Trophoblast cell (in vitro differentiated cells and primary cell): ENCODE results near the gene ZNF189.

Experiments used
- DNase-seq, 2 donors: peaks; one replicate each; pipeline ENCODE4 v3.0.0-alpha.2; 2016
- H2AFZ ChIP-seq: 2 replicates; pipeline ENCODE4 v1.6.1; 2013; ENCODE audit warnings: low read length, moderate library complexity, mild to moderate bottlenecking; ENCODE audit not compliant: insufficient read depth, poor library complexity
- H2AK5ac ChIP-seq: 2 replicates; pipeline ENCODE4 v1.6.1; 2013; ENCODE audit warnings: mild to moderate bottlenecking, low read length
- H2BK120ac ChIP-seq: 2 replicates; pipeline ENCODE4 v1.6.1; 2013; ENCODE audit warnings: low read length, mild to moderate bottlenecking, moderate library complexity; ENCODE audit not compliant: insufficient read depth, poor library complexity
- H2BK12ac ChIP-seq: 2 replicates; pipeline ENCODE4 v1.6.1; 2013; ENCODE audit warnings: mild to moderate bottlenecking, low read length, moderate library complexity
- H2BK5ac ChIP-seq: 2 replicates; pipeline ENCODE4 v1.6.1; 2013; ENCODE audit warnings: low read length, low read depth, moderate library complexity, mild to moderate bottlenecking; ENCODE audit not compliant: poor library complexity
- H3K14ac ChIP-seq: 2 replicates; pipeline ENCODE4 v1.6.1; 2013; ENCODE audit warnings: mild to moderate bottlenecking, low read length
- H3K18ac ChIP-seq: 2 replicates; pipeline ENCODE4 v1.6.1; 2013; ENCODE audit warnings: mild to moderate bottlenecking, low read length
- H3K23ac ChIP-seq: 2 replicates; pipeline ENCODE4 v1.6.1; 2013; ENCODE audit warnings: low read length
- H3K27ac ChIP-seq: 2 replicates; pipeline ENCODE4 v1.5.1; 2013; ENCODE audit warnings: low read depth, mild to moderate bottlenecking, inconsistent platforms, low read length, moderate library complexity
- H3K27me3 ChIP-seq: 2 replicates; pipeline ENCODE4 v1.6.1; 2013; ENCODE audit warnings: inconsistent platforms, mild to moderate bottlenecking, low read length, moderate library complexity; ENCODE audit not compliant: insufficient read depth
- H3K36me3 ChIP-seq, 2 experiments: 1 replicate in 1 of 2; 2 replicates in 1 of 2; pipeline ENCODE4 v1.6.1; 2013; ENCODE audit warnings: low read length in 2 of 2, mild to moderate bottlenecking in 2 of 2, moderate library complexity in 1 of 2; ENCODE audit not compliant: insufficient read depth in 2 of 2, control insufficient read depth in 1 of 2
- H3K4ac ChIP-seq: 2 replicates; pipeline ENCODE4 v1.6.1; 2013; ENCODE audit warnings: low read depth, mild to moderate bottlenecking, low read length, moderate library complexity
- H3K4me1 ChIP-seq, 2 experiments: 1 replicate in 1 of 2; 2 replicates in 1 of 2; pipeline ENCODE4 v1.6.1; 2013; ENCODE audit warnings: low read length in 2 of 2, mild to moderate bottlenecking in 2 of 2, moderate library complexity in 1 of 2; ENCODE audit not compliant: insufficient read depth in 2 of 2, control insufficient read depth in 1 of 2
- H3K4me2 ChIP-seq: 2 replicates; pipeline ENCODE4 v1.6.1; 2013; ENCODE audit warnings: inconsistent platforms, mild to moderate bottlenecking, low read length, moderate library complexity
- H3K4me3 ChIP-seq: 2 replicates; pipeline ENCODE4 v1.5.1; 2013; ENCODE audit warnings: mild to moderate bottlenecking, low read depth, low read length, inconsistent platforms
- H3K79me1 ChIP-seq: one replicate; pipeline ENCODE4 v1.6.1; 2013; ENCODE audit warnings: low read length
- H3K79me2 ChIP-seq: 2 replicates; pipeline ENCODE4 v1.6.1; 2013; ENCODE audit warnings: low read length, mild to moderate bottlenecking; ENCODE audit not compliant: control insufficient read depth, insufficient read depth, poor library complexity
- H3K9ac ChIP-seq: 2 replicates; pipeline ENCODE4 v1.6.1; 2013; ENCODE audit warnings: mild to moderate bottlenecking, low read length
- H3K9me3 ChIP-seq: 2 replicates; pipeline ENCODE4 v1.6.1; 2013; ENCODE audit warnings: low read depth, mild to moderate bottlenecking, control low read depth, inconsistent platforms, low read length; ENCODE audit not compliant: insufficient read depth
- H4K12ac ChIP-seq: 2 replicates; pipeline ENCODE4 v1.6.1; 2013; ENCODE audit warnings: low read depth, mild to moderate bottlenecking, low read length, moderate library complexity
- H4K8ac ChIP-seq: 2 replicates; pipeline ENCODE4 v1.6.1; 2013; ENCODE audit warnings: low read depth, mild to moderate bottlenecking, low read length, moderate library complexity
- H4K91ac ChIP-seq: one replicate; pipeline ENCODE4 v1.6.1; 2013; ENCODE audit warnings: low read depth, mild to moderate bottlenecking, low read length, moderate library complexity
- WGBS: extraction: QIAGEN DNeasy Blood & Tissue Kit; methylation state at CpG from one replicate; pipeline ENCODE4 v1.1.7; 2013; ENCODE audit warnings: missing lambda C conversion rate; ENCODE audit not compliant: insufficient read length, insufficient coverage; ENCODE audit errors: extremely low coverage; 5-methylcytosine and 5-hydroxymethylcytosine counted together

ZNF189 gene

GRCh38 chr9:101372327-101373118 is 26.1 kb upstream of the ZNF189 start:
- Histone ChIP-seq H2AK5ac (no peak overlapping the region), H2BK12ac (no peak overlapping the region), H3K27ac (no peak overlapping the region), H3K14ac (no peak overlapping the region), H3K4me3 (no peak overlapping the region), H2BK5ac (no peak overlapping the region), H3K9me3 (no peaks in the 10 kb centered on the region), H2BK120ac (no peak overlapping the region), H4K91ac (no peak overlapping the region), H3K79me2 (no peaks in the 10 kb centered on the region), H3K9ac (no peak overlapping the region), H4K8ac (no peak overlapping the region), H3K4ac (no peak overlapping the region), H2AFZ (no peak overlapping the region), H3K4me2 (no peak overlapping the region), H3K18ac (no peak overlapping the region), H3K27me3 (no peaks in the 10 kb centered on the region), H3K79me1 (no peaks in the 10 kb centered on the region), H4K12ac (no peak overlapping the region), H3K23ac (no peak overlapping the region), H3K36me3 (no peaks in the 10 kb centered on the region), H3K4me1 (no peaks in the 10 kb centered on the region)
- WGBS: no CpG with 5 or more reads among the region's 2 CpGs
- no peak for DNase-seq

GRCh38 chr9:101375546-101375945 is 23.1 kb upstream of the ZNF189 start:
- no peak overlapping the region for H2BK12ac ChIP-seq
- no peaks in the 10 kb centered on the region for H3K9me3 ChIP-seq
- H3K18ac ChIP-seq: no peak overlapping the region
- no peak overlapping the region for H2BK120ac ChIP-seq
- no peak overlapping the region for H3K9ac ChIP-seq
- no peak for DNase-seq
- no peak overlapping the region for H3K14ac ChIP-seq
- H4K91ac ChIP-seq: no peak overlapping the region
- H4K8ac ChIP-seq: no peak overlapping the region
- no peak overlapping the region for H3K23ac ChIP-seq
- WGBS: no CpG with 5 or more reads among the region's 12 CpGs
- H2AFZ ChIP-seq: no peak overlapping the region
- H2BK5ac ChIP-seq: no peak overlapping the region
- no peak overlapping the region for H2AK5ac ChIP-seq
- no peaks in the 10 kb centered on the region for H3K36me3 ChIP-seq
- H3K27me3 ChIP-seq: no peaks in the 10 kb centered on the region
- no peak overlapping the region for H3K4me3 ChIP-seq
- H3K4ac ChIP-seq: no peak overlapping the region
- H4K12ac ChIP-seq: no peak overlapping the region
- peaks cover 0 to 3% of the 10 kb centered on the region in 2 experiments for H3K4me1 ChIP-seq
- H3K79me1 ChIP-seq: no peaks in the 10 kb centered on the region
- no peaks in the 10 kb centered on the region for H3K79me2 ChIP-seq
- no peak overlapping the region for H3K4me2 ChIP-seq
- no peak overlapping the region for H3K27ac ChIP-seq

- H2BK5ac ChIP-seq: no peak overlapping the region
- no peak overlapping the region for H3K9ac ChIP-seq
These were observed 22.4 kb upstream of the ZNF189 start for GRCh38 chr9:101376111-101376848.

GRCh38 chr9:101380295-101380694 is 18.4 kb upstream of the ZNF189 start:
- no peaks in the 10 kb centered on the region for H3K36me3 ChIP-seq
- no peaks in the 10 kb centered on the region for H3K79me2 ChIP-seq
- H2AK5ac ChIP-seq: no peak overlapping the region
- H3K27me3 ChIP-seq: no peaks in the 10 kb centered on the region
- no peak overlapping the region for H3K9ac ChIP-seq
- H3K14ac ChIP-seq: no peak overlapping the region
- H2BK5ac ChIP-seq: no peak overlapping the region
- no peak overlapping the region for H2BK120ac ChIP-seq
- no peak overlapping the region for H4K91ac ChIP-seq
- H3K4me1 ChIP-seq: peaks cover 0 to 3% of the 10 kb centered on the region in 2 experiments
- H3K27ac ChIP-seq: no peak overlapping the region
- H3K4me3 ChIP-seq: no peak overlapping the region
- H3K9me3 ChIP-seq: no peaks in the 10 kb centered on the region
- no peak overlapping the region for H3K4me2 ChIP-seq
- no peak overlapping the region for H4K12ac ChIP-seq
- H4K8ac ChIP-seq: no peak overlapping the region
- no peak overlapping the region for H2AFZ ChIP-seq
- no peak for DNase-seq
- no peak overlapping the region for H2BK12ac ChIP-seq
- H3K18ac ChIP-seq: no peak overlapping the region
- no peak overlapping the region for H3K4ac ChIP-seq
- H3K23ac ChIP-seq: no peak overlapping the region
- H3K79me1 ChIP-seq: no peaks in the 10 kb centered on the region

More at GRCh38 chr9:101376111-101376848, 22.4 kb upstream of the ZNF189 start:
- Histone ChIP-seq H3K4me1 (peaks cover 0 to 3% of the 10 kb centered on the region in 2 experiments), H3K4me3 (no peak overlapping the region), H3K79me1 (no peaks in the 10 kb centered on the region), H3K36me3 (no peaks in the 10 kb centered on the region), H2BK120ac (no peak overlapping the region), H3K4me2 (no peak overlapping the region), H3K14ac (no peak overlapping the region), H4K12ac (no peak overlapping the region), H4K91ac (no peak overlapping the region), H3K4ac (no peak overlapping the region), H2AFZ (no peak overlapping the region), H3K27ac (no peak overlapping the region), H2AK5ac (no peak overlapping the region), H2BK12ac (no peak overlapping the region), H4K8ac (no peak overlapping the region), H3K27me3 (no peaks in the 10 kb centered on the region), H3K9me3 (no peaks in the 10 kb centered on the region), H3K18ac (no peak overlapping the region), H3K23ac (no peak overlapping the region), H3K79me2 (no peaks in the 10 kb centered on the region)
- WGBS: no CpG with 5 or more reads among the region's 6 CpGs
- DNase-seq: peak in 1 of 2 donors; percentile 9
